NCI-H345 (cell line): ENCODE results near the gene EYS.
"Not testable (repeated sequence)": the region's sequence is repeated elsewhere in the genome, so short reads cannot be mapped to it uniquely, and the experiment has no call there.

Experiments used
- DNase-seq: peaks from one replicate; lab custom pipeline; 2025; lab: John Stamatoyannopoulos, UW

Gene EYS

DNA sequence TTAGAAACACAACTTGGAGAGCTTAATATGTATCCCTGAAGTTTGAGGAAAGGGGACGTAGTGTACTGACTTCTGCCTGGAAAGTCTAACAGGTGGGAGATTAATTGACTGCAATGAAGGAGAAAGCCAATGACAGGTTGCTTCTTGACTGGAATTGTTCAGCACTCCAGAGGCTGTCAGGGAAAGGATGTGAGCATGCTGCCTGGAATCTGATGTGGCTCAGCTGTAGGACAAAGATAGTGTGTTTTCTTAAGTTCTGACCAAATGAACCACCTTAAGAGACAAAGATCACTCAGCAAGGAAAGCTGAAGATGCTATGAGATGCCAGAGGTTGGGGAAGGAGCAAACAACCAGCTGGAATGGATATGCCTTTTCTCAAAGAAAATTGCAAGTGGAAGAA, 1885.6 kb downstream of the EYS start:
- no peak for DNase-seq

DNA sequence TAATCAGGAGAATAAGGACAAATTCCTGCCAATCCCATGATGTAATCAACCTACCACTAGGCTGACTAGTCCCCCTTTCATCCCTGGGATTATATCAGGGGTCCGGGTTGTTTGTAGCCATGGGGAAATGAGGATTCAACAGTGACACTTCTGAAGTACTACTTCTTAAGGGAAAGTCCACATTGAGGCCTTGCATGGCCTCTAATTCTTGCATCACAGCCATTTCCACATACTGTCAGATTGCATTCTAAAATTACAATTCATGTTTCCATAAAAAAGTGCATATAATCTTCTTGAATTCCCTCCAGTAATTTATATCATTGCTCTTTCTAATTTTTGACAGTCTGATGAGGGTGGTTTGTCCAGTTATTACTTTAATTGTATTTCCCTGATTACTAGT, 1887.2 kb downstream of the EYS start:
- no peak for DNase-seq

DNA sequence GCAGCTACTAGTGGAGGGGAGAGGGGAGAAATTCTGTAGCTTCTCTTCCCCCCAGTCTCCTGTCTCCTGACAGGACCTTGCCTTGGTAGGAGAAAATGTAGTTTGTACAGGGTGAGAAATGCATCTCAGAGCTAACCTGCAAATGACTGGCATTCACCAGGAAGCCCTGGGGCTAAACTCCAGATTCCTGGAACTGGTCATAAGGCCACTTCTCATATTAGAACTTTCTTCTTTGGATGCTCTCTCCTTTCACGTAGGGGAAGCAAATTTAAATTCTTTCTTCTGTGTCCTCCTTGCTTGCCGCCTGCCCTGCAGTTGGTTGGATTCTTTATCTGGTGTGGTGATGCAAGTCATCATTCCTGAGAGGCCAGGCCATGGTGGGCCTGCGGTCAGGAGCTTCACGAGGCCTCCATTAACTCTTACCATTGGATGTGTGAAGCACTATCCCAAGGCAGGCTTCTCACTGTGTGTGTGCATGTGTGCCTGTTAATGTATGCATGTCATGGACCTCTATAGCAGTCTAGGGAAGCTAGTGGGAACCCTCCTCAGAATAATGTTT, 1889.5 kb downstream of the EYS start:
- no peak for DNase-seq

DNA sequence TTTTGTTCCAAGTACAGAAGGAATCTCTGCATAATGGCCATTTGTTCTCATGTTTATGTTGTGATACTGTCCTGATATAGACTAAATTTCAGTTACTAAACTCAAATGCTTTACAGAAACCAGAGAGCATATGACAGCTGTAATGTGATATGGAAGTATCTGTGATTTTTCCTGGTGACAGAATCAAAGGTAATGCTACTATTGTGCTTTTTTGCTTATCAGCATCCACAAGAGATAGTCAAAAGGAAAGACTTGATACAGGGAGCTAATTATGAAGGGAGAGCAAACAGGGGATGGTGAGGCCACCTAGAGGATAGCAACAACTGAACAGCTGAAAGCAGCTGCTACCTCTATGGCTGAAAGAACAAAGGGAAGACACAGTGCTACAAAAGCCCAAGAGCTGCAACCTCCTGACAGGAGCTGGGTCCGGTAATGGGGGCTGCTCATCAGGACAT, 1890.0 kb downstream of the EYS start:
- DNase-seq: peak; percentile 46

DNA sequence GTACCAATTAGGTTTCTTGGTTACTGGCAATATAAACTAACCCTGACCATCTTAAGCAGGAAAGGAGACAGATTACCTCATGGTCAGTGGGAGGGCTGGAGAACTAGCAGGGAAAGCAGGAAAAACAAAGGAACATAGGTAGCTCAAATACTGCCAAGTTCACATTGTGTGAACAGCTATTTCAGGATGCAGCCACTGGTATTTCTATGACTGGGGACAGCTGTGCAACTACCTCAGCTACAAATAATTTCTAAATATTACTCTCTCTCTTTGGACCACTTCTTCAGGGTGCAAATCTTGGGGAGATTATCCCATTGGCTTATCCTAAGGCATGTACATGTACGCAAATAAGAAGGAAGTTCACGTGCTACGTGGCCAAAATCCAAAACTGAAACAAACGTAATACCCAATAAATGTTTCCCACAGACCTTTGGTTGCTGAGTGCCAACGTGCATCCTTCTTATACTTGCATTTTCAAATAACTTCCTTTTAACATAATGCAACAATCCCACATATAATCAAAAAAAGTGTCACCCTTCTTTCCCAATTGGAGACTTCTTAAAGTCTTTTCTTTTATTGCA, 1890.5 kb downstream of the EYS start:
- no peak for DNase-seq

DNA sequence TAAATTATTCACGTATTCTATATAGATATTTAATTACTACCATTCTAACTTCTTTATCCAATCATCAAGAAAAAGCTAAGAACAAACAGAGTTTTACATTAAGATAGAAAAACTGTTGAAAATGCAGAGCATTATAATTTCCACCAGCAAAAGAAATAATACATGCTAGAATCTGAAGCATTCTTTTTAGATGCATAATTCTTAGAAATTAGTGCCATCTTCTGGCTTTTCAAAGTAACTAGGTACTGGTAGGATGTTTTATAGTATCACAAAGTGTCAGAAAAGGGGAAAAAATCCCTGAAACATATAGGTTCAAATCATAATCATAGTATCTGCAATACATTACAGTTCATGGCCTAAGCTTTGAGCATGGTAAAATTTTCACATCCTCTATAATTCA, 1892.6 kb downstream of the EYS start:
- DNase-seq: no peak

DNA sequence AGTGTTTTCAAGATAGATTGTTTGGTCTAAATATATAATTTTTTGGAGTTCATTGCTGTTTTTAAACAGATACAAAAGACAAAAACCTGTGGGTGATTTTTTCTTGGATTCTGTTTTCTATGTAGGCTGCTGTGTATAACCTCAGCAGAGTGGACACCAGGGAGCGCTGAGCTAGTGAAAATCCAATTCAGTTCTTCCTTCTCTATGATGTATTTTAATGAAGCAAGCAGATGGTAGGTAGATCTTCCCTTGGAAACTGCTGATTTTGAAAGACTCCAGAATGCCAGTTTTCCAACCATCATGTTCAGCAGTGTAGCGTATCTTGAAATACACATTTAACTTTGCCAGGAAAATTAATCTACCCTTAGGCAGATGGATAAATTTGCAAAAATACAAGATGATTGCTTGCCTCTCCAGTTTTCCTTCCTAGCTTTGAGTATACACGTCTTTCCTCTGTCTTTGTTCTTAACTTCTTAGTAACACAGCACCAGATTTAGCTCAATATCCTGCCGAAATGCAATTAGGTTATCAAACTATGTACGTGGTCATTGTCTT, 1893.4 kb downstream of the EYS start:
- DNase-seq: no peak

DNA sequence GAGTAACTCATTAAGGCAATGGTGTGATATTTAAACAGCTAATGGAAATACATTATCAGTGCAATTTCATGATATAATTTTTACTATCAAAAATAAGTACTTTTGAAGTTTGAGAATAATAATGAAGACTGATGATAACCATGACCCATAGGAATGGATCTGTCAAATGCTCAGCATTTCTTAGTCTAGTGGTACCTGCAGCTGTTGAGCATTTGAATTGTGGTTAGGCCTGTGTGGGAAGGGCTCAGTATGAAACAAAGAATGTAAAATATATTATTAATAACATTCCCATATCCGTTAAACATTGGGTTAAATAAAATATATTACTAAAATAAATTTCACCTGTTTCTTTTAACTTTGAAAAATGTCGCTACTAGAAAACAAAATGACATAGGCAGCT, 1898.5 kb downstream of the EYS start:
- DNase-seq: no peak

DNA sequence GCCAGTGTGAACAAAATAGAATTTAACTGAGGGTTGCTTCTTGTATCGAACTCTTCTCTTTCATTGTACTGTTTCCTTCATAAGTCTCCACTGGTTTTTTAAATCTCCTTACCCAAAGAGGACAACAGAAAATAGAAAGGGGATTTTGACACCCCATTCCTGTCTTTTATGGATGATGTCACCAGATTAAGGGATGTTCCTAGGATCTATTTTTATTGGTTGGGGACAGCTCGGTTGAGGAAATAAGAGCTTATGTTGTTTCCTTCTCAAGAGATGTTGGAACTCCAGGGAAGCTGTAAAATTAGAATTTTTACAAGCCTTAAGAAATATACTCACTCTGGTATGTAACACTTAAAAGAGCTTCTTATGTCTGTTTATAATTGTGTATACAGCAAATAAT, 1900.0 kb downstream of the EYS start:
- no peak for DNase-seq

DNA sequence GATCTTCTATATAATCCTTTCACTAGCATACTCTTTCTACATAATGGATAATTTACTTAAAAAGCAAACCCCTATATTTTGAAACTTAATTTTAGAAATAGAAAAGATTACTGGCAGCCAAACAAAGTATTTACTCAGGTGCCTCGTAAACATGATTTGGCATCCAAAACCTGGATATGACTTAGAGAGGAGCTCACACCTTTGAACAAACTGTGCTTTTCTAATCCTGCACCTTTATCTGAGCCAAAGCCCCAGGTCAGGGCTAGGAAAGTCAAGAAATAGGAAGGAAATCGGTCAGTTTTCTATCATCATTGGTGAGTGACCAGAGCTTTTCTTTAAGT, 1900.5 kb downstream of the EYS start:
- peak; percentile 26 for DNase-seq

DNA sequence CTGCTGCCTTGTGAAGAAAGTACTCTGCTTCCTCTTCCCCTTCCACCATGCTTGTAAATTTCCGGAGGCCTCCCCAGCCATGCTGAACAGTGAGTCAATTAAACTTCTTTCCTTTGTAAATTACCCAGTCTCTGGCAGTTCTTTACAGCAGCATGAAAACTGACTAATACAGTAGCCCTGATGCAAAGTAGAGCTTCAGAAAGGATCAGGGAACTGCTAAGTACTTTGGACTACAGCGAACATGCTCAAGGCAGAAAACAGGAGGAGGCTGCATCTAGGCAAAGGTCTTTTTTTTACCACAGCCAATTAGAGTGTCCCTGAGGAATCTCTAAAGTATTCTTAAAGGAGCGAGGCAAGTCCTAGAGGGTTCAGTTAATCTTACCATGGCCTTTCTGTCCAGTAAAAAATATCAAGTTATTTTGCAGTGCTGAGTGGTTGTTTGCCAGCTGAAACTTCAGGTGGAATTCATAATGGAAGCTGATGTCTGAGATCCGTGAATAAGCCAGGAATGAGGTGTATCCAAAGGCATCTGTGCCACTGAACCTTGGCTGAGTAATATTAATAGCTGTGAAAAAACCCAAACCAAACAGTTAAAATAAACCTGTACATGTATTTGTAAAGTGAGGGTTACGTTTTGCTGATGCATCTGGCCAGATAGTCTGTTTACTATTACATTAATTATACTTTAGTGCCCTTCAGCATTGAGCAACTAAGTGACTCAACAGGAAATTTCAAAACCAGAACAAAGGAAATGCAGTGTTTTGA, 1901.0 kb downstream of the EYS start:
- DNase-seq: peak; percentile 26

DNA sequence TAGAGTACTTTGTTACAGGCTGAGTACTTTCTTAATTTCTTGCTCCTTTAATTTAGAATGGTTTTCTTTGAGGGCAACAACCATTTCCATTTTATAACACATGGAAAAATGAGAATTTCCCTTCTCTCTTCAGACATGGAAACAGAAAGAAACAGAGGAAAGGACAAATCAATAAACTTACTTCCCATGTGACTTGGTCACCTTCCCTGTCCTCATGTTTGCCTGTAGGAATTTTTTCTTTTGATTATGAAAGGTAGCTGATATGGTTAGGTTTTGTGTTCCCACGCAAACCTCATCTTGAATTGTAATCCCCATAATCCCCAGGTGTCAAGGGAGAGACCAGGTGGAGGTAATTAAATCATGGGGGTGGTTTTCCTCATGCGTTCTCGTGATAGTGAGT, 1901.7 kb downstream of the EYS start:
- DNase-seq: no peak

DNA sequence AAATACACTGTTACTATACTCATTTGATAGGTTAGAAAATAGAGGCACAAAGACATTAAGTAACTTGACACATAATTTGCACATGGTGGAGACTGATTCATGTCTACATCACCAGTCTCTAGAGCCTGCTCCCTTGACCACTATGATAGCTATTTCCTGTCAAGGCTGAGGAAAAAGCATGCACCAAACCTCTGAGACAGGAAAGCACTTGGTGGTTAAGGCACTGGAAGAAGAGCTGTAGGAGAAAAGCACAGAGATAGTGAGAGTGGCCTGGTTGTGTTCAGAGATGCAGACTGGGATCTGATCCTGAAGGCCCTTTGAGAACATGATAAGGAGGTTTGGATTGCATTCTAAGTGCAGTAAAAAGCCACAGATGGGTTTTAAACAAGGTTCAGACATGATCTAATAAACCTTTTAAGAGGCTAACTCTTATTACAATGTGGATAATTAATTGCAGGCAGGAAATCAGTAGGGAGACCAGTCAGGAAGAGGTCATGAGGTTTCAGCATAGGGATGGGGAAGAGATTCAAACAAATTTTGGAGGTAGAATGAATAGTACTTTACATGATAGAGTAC, 1902.6 kb downstream of the EYS start:
- DNase-seq: no peak

DNA sequence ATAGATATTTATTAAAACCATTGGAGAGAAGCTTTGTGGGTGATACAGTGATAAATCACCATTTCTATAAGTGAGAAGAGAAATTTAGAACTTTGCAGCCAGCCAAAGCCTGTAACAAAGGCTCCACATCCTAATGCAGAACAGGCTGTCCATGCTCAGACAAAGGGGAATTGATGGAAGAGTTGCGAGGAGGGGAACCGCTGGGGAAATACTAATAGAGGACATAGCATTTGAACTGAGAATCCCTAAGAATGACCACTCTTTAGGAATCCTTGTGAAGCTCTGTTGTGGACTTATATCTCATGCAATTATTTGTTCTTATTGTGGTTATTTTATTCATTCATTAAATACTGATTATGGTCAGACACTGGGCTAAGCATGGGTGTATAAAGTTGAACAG, 1903.7 kb downstream of the EYS start:
- no peak for DNase-seq

DNA sequence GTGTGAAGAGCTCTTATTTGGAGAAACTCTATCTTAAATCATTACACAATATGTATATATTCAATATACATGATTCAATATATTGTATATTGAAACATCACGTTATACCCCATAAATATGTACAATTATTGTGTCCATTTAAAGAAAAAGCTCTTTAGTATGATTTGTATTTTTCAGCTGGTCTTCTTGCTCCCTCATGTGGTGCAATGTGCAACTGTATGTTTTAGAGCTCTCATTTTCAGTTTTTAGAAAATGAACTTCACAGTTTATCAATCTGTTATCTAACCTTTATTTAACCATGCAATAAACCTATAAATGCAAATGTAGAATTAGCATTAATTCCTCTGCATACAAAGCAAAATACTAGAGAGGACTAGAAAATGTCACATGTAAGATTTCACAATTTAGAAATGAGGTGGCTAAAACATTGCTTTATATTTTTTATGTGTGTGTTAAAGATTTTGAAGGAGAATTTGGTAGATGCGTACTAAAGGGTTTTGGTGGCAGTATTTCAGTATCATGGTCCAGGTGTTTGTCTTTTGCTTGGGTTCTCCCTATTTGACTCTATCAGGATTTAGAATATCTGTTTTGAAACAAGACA, 1904.3 kb downstream of the EYS start:
- DNase-seq: no peak

DNA sequence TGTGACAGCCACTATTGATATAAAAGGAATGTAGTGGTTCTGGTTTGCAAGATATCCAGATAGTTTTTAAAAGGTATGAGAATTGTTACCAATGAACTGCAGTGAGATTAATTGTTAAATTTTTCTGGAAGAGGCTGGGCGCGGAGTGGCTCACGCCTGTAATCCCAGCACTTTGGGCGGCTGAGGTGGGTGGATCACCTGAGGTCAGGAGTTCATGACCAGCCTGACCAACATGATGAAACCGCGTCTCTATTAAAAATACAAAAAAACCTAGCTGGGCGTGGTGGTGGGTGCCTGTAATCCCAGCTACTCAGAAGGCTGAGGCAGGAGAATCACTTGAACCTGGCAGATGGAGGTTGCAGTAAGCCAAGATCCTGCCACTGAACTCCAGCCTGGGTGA, 1906.6 kb downstream of the EYS start:
- not testable (repeated sequence) for DNase-seq

DNA sequence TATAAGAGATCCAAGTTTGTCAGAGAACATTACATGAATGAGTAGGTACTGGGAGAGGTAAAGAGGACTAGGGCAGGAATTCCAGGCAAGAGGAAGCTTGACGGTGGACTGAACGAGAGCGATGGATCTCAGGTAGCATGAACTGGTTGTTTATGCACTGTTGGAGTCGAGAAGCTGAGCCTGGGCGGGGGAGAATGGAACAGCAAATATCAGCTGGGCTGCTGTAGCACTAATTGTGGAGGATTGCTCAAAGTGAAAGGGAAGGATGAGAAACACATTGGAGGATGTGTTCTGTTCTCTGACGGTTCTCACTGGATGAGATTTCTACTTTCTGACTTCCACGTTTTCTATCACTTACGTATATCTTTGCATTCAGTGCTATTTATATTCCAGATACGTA, 1907.2 kb downstream of the EYS start:
- DNase-seq: no peak

DNA sequence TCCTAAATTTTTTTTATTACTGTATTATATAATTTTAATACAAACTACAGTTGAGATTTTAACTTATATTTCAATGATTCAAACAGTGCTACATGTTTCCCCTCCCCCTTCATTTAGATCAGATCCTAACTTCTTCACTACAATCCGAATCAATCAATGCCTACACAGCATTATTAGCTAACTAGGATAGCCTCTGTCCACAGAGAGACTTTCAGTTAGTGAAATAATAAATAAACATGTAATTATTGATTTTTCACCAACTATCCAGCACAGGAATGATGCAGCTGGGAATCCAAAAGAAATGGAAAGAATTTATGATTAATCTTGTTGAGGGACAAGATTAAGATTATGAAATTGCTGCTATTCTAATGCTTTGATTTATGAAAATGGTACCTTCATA, 1907.7 kb downstream of the EYS start:
- no peak for DNase-seq

DNA sequence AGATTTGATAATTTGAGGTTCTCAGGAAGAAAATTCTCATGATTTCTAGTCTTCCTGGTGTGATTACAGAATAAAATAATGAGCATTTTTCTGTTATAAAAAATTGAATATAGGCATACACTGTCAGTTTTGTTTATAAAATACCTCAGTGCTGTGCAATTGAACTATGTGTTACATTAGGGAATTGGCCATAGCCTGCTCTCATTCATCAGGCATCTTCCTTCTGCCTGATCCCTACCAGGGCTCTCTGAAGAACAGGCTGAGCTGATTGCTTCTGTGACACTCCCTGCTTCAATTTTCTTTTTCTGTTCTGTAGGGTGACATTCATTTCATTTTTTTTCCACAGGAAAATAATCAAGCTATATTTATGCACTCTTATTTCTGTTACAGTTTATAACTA, 1908.6 kb downstream of the EYS start:
- DNase-seq: no peak

DNA sequence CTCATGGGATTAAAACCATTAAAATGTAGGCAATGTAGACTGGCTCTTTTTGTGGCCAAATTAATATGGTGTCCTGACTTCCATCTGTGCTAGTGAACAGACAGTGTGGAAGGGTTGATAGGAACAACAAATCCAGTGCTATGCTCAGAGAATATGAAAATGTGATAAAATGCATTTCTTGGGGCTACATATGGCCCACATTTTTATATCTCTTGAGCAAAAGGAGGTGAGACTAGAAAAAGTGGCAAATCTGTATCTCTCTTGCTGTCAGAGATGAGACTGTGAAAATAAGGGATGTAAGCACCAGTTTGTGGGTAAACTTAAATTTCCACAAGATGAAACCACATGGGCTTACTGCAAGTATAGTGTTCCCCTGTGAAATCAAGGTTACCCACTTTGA, 1909.3 kb downstream of the EYS start:
- no peak for DNase-seq

DNA sequence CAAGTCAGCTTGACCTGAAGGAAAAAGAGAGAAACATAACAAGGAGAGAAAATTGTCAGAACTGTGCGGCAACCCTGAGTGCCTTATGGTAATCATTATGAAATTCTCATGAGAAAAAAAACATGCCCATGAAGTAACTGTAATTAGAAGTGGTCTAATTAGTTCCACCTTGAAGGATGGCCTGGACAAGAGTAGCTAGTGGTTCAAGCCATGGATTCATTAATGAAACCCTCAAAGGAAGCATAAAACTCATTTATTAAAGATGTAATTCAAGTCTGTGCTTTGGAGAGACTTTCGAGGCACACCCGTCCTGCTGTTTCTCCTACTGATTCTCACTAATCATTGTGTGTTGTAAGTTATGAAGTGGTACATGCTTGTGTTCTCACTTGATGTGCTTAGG, 1911.2 kb downstream of the EYS start:
- DNase-seq: no peak

DNA sequence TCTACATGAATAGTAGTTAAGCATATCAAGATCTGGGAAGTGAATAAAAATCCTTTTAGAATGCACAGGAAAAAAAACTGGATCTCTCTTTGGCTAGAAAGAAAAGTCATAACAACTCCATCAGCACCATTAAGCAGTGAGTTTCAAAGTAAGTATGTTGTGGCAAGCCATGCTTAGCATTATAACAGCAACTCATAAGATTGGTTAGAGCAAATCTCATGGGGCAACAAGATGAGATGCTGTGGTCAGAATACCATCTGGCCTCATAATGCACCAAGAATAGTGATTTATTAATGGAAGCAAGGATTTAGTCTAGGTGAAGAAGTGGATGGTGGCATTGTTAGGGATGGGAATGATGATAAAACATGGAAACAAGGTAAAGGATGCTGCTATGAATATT, 1912.0 kb downstream of the EYS start:
- no peak for DNase-seq
